ENCODE data around the gene CFAP410. TPM values are rescaled to one million over a fixed set of nuclear protein-coding genes. Genes with fewer than 3 reads are reported as not detected.

Gene CFAP410
- polyA plus RNA-seq, 1 donor from 2014 or later: 36.5 TPM

DNA sequence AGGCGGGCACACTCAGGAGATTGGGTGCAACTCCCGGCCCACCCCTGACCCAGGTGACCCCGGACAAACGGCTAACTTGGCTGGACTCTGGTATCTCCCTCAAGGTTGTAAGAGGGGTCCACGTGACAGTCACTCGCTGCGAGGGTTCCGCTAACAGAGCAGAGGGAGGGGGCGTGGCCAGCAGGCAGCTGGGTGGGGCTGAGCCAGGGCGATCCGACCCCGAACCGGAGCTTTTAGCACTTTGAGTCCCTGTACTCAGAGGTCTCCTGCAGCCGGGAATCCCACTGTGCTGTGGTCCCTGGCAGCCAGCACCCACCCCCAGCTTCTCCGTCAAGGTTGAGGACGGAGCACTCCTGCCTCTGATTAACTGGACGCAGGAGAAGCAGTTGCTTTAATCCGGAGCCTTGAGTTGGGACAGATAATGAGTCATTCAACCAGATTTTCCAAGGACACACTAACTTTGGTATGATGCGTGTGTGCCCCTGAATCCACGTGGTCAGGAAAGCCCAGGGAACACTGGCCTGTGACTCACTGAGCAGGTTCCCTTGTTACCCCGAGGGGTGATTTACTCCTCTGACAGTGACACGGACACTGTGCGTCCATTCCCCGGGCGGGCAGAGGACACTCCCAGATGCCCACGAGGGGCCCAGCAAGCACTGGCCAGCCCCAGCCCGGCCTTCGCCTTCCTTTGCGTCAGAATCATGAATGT is 31.0 kb upstream of the CFAP410 start:
- Histone ChIP-seq H4K20me1 (ENCODE audit: insufficient read depth) (no peaks in the 10 kb centered on the region), H3K27me3 (ENCODE audit: insufficient read depth, low read depth, low read length) (no peaks in the 10 kb centered on the region), H3K4me2 (ENCODE audit: low read length) (no peak overlapping the region), H3K9me3 (ENCODE audit: low read length) (no peaks in the 10 kb centered on the region), H3K4me3 (ENCODE audit: low read length) (no peak overlapping the region), H3K36me3 (ENCODE audit: insufficient read depth, low read length) (no peaks in the 10 kb centered on the region), H3K27ac (ENCODE audit: low read length) (no peak overlapping the region), H3K79me2 (replicated peaks; ENCODE audit: insufficient read depth, low read length) (no peaks in the 10 kb centered on the region), H2AFZ (ENCODE audit: low read depth, low read length) (no peak overlapping the region), H3K9me2 (ENCODE audit: insufficient read depth, low read length) (no peaks in the 10 kb centered on the region), H3F3A (ENCODE audit: insufficient read depth, low read length, poor library complexity, severe bottlenecking) (no peaks in the 10 kb centered on the region), H3K9ac (ENCODE audit: low read length) (no peak overlapping the region)
- TF ChIP-seq RAD21 (conservative IDR thresholded peaks at IDR 0.05) (no peak), MXI1 (conservative IDR thresholded peaks at IDR 0.05; ENCODE audit: poor library complexity, severe bottlenecking) (no peak), EZH2 (IDR thresholded peaks at IDR 0.05; ENCODE audit: borderline replicate concordance, insufficient read depth, low read length, poor library complexity, severe bottlenecking) (no peak), SMC3 (conservative IDR thresholded peaks at IDR 0.05; ENCODE audit: poor library complexity) (no peak), REST (IDR thresholded peaks at IDR 0.05; ENCODE audit: borderline replicate concordance) (no peak), EP300 (conservative IDR thresholded peaks at IDR 0.05; ENCODE audit: poor library complexity, severe bottlenecking) (no peak), POLR2AphosphoS5 (IDR thresholded peaks at IDR 0.05) (no peak), CTCF (IDR thresholded peaks at IDR 0.05; ENCODE audit: poor library complexity, severe bottlenecking) (no peak)

- H3K4me3 ChIP-seq (ENCODE audit: low read length): no peak overlapping the region
Measured at GRCh38 chr21:44368711-44369446, 29.7 kb upstream of the CFAP410 start.

More at GRCh38 chr21:44368711-44369446, 29.7 kb upstream of the CFAP410 start:
- H3F3A ChIP-seq (ENCODE audit: insufficient read depth, low read length, poor library complexity, severe bottlenecking): no peaks in the 10 kb centered on the region
- no peak for TF ChIP-seq POLR2AphosphoS5 (IDR thresholded peaks at IDR 0.05)
- TF ChIP-seq SMC3 (conservative IDR thresholded peaks at IDR 0.05; ENCODE audit: poor library complexity): no peak
- TF ChIP-seq REST (IDR thresholded peaks at IDR 0.05; ENCODE audit: borderline replicate concordance): no peak
- no peak for TF ChIP-seq EP300 (conservative IDR thresholded peaks at IDR 0.05; ENCODE audit: poor library complexity, severe bottlenecking)
- TF ChIP-seq TAF1 (IDR thresholded peaks at IDR 0.05; ENCODE audit: low read depth): no peak
- no peak for TF ChIP-seq EZH2 (IDR thresholded peaks at IDR 0.05; ENCODE audit: borderline replicate concordance, insufficient read depth, low read length, poor library complexity, severe bottlenecking)
- TF ChIP-seq MXI1 (conservative IDR thresholded peaks at IDR 0.05; ENCODE audit: poor library complexity, severe bottlenecking): no peak
- TF ChIP-seq RAD21 (conservative IDR thresholded peaks at IDR 0.05): no peak
- no peak for TF ChIP-seq CTCF (IDR thresholded peaks at IDR 0.05; ENCODE audit: poor library complexity, severe bottlenecking)
- H2AFZ ChIP-seq (ENCODE audit: low read depth, low read length): no peak overlapping the region
- H3K9ac ChIP-seq (ENCODE audit: low read length): no peak overlapping the region
- no peaks in the 10 kb centered on the region for H3K9me3 ChIP-seq (ENCODE audit: low read length)
- no peak overlapping the region for H3K27ac ChIP-seq (ENCODE audit: low read length)
- no peaks in the 10 kb centered on the region for H4K20me1 ChIP-seq (ENCODE audit: insufficient read depth)
- H3K9me2 ChIP-seq (ENCODE audit: insufficient read depth, low read length): no peaks in the 10 kb centered on the region
- H3K79me2 ChIP-seq (replicated peaks; ENCODE audit: insufficient read depth, low read length): no peaks in the 10 kb centered on the region
- H3K36me3 ChIP-seq (ENCODE audit: insufficient read depth, low read length): no peaks in the 10 kb centered on the region
- no peak overlapping the region for H3K4me2 ChIP-seq (ENCODE audit: low read length)
- no peaks in the 10 kb centered on the region for H3K27me3 ChIP-seq (ENCODE audit: insufficient read depth, low read depth, low read length)

Measured in neural cell (in vitro differentiated cells).